Liver (tissue), 3 donors: Measurements from ENCODE around the gene APRT.

Source experiments
- EGR1 ChIP-seq, 2 donors: IDR thresholded peaks; 2 replicates each; pipeline ENCODE4 v1.6.1; 2016 to 2018; ENCODE audit warnings: antibody characterized with exemption in 2 of 2, low read depth in 2 of 2
- FOXA1 ChIP-seq: IDR thresholded peaks from 2 replicates; pipeline ENCODE4 v1.6.1; 2016; ENCODE audit warnings: antibody characterized with exemption
- JUND ChIP-seq, 2 donors: IDR thresholded peaks; 2 replicates each; pipeline ENCODE4 v1.6.1; 2016; ENCODE audit warnings: antibody characterized with exemption in 2 of 2
- MAX ChIP-seq: IDR thresholded peaks from 2 replicates; pipeline ENCODE4 v1.6.1; 2016; ENCODE audit warnings: antibody characterized with exemption
- RAD21 ChIP-seq, 2 donors: IDR thresholded peaks; 2 replicates each; pipeline ENCODE4 v1.6.1; 2016; ENCODE audit warnings: antibody characterized with exemption in 2 of 2, mild to moderate bottlenecking in 2 of 2
- TAF1 ChIP-seq: conservative IDR thresholded peaks from 2 replicates; pipeline ENCODE4 v1.6.1; 2016; ENCODE audit warnings: antibody characterized with exemption, mild to moderate bottlenecking
- YY1 ChIP-seq: IDR thresholded peaks from 2 replicates; pipeline ENCODE4 v1.6.1; 2016; ENCODE audit warnings: antibody characterized with exemption, mild to moderate bottlenecking
- ZBTB33 ChIP-seq: IDR thresholded peaks from 2 replicates; pipeline ENCODE4 v1.6.1; 2016; ENCODE audit warnings: antibody characterized with exemption
- TF ChIP-seq, protein P1 (sequence below): fragments of 150-350 bp; IDR thresholded peaks from 2 replicates; pipeline ENCODE4 v1.5.1; 2017; ENCODE audit warnings: improper control_type of control experiment, low read depth, low read length; ENCODE audit not compliant: missing input control
- TF ChIP-seq, protein P2 (sequence below): IDR thresholded peaks from 2 replicates; pipeline ENCODE4 v1.6.1; 2016; ENCODE audit warnings: antibody characterized with exemption, mild to moderate bottlenecking
- TF ChIP-seq, protein P3 (sequence below): IDR thresholded peaks from 2 replicates; pipeline ENCODE4 v1.6.1; 2016; ENCODE audit warnings: antibody characterized with exemption
- donor health status: healthy.
- donor health status: healthy.

- TF ChIP-seq, protein P1, sequence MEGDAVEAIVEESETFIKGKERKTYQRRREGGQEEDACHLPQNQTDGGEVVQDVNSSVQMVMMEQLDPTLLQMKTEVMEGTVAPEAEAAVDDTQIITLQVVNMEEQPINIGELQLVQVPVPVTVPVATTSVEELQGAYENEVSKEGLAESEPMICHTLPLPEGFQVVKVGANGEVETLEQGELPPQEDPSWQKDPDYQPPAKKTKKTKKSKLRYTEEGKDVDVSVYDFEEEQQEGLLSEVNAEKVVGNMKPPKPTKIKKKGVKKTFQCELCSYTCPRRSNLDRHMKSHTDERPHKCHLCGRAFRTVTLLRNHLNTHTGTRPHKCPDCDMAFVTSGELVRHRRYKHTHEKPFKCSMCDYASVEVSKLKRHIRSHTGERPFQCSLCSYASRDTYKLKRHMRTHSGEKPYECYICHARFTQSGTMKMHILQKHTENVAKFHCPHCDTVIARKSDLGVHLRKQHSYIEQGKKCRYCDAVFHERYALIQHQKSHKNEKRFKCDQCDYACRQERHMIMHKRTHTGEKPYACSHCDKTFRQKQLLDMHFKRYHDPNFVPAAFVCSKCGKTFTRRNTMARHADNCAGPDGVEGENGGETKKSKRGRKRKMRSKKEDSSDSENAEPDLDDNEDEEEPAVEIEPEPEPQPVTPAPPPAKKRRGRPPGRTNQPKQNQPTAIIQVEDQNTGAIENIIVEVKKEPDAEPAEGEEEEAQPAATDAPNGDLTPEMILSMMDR, result no peak
- TF ChIP-seq, protein P2, sequence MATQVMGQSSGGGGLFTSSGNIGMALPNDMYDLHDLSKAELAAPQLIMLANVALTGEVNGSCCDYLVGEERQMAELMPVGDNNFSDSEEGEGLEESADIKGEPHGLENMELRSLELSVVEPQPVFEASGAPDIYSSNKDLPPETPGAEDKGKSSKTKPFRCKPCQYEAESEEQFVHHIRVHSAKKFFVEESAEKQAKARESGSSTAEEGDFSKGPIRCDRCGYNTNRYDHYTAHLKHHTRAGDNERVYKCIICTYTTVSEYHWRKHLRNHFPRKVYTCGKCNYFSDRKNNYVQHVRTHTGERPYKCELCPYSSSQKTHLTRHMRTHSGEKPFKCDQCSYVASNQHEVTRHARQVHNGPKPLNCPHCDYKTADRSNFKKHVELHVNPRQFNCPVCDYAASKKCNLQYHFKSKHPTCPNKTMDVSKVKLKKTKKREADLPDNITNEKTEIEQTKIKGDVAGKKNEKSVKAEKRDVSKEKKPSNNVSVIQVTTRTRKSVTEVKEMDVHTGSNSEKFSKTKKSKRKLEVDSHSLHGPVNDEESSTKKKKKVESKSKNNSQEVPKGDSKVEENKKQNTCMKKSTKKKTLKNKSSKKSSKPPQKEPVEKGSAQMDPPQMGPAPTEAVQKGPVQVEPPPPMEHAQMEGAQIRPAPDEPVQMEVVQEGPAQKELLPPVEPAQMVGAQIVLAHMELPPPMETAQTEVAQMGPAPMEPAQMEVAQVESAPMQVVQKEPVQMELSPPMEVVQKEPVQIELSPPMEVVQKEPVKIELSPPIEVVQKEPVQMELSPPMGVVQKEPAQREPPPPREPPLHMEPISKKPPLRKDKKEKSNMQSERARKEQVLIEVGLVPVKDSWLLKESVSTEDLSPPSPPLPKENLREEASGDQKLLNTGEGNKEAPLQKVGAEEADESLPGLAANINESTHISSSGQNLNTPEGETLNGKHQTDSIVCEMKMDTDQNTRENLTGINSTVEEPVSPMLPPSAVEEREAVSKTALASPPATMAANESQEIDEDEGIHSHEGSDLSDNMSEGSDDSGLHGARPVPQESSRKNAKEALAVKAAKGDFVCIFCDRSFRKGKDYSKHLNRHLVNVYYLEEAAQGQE, result no peak
- no peak for TF ChIP-seq RAD21 (IDR thresholded peaks at IDR 0.05)
- TF ChIP-seq YY1, result no peak
- TF ChIP-seq EGR1 (IDR thresholded peaks at IDR 0.05; ENCODE audit: low read depth in 2 of 2), result no peak
- TF ChIP-seq, protein P3, sequence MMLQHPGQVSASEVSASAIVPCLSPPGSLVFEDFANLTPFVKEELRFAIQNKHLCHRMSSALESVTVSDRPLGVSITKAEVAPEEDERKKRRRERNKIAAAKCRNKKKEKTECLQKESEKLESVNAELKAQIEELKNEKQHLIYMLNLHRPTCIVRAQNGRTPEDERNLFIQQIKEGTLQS, result no peak
- no peak for TF ChIP-seq MAX
- TF ChIP-seq TAF1, result no peak
- no peak for TF ChIP-seq ZBTB33
- TF ChIP-seq JUND (IDR thresholded peaks at IDR 0.05), result no peak
- no peak for TF ChIP-seq FOXA1
Observed at GRCh38 chr16:88798772-88799455, 12.8 kb downstream of the APRT start.
